CD8-positive, alpha-beta memory T cell (primary cell): ENCODE data around the gene ACOX1. TPM values are rescaled to one million over a fixed set of nuclear protein-coding genes. Genes with fewer than 3 reads are reported as not detected.
"Not testable (repeated sequence)": the region's sequence is repeated elsewhere in the genome, so short reads cannot be mapped to it uniquely, and the experiment has no call there.

ENCODE experiments used
- CTCF ChIA-PET: fragments of 350-600 bp; sonication (Branson Sonifier 250); formaldehyde crosslinking; loops from one replicate; lab custom pipeline; 2021; ENCODE audit warnings: antibody characterized with exemption; lab: Charles Lee
- POLR2A ChIA-PET: fragments of 350-600 bp; sonication (Branson Sonifier 250); formaldehyde crosslinking; loops from one replicate; lab custom pipeline; 2021; ENCODE audit warnings: antibody characterized with exemption; lab: Charles Lee
- DNase-seq, 5 donors: peaks; one replicate each; pipeline versions ENCODE4 v3.0.0 to v3.0.0-alpha.2; 2020 to 2022; ENCODE audit warnings: mixed read lengths in 1 of 5
- H3K27ac ChIP-seq: one replicate; pipeline ENCODE4 v1.7.0; 2013; ENCODE audit warnings: low read depth, mild to moderate bottlenecking, low read length, moderate library complexity
- H3K27me3 ChIP-seq: 2 replicates; pipeline ENCODE4 v1.7.0; 2013; ENCODE audit warnings: low read length, mild to moderate bottlenecking; ENCODE audit not compliant: insufficient read depth, poor library complexity, severe bottlenecking
- H3K36me3 ChIP-seq: 2 replicates; pipeline ENCODE4 v1.7.0; 2013; ENCODE audit warnings: mild to moderate bottlenecking, low read length, moderate library complexity; ENCODE audit not compliant: insufficient read depth
- H3K4me1 ChIP-seq: 2 replicates; pipeline ENCODE4 v1.7.0; 2013; ENCODE audit warnings: mild to moderate bottlenecking, low read length, moderate library complexity; ENCODE audit not compliant: insufficient read depth
- H3K4me3 ChIP-seq: 2 replicates; pipeline ENCODE4 v1.7.0; 2013; ENCODE audit warnings: mild to moderate bottlenecking, low read length
- H3K9me3 ChIP-seq: 2 replicates; pipeline ENCODE4 v1.7.0; 2013; ENCODE audit warnings: mild to moderate bottlenecking, low read length
- H3K27ac Mint-ChIP-seq, 8 donors: one replicate each; pipeline ENCODE4 v1.8.0; 2020 to 2021; ENCODE audit warnings: mixed read lengths in 8 of 8, mild to moderate bottlenecking in 6 of 8, inconsistent platforms in 3 of 8, moderate library complexity in 3 of 8
- H3K27me3 Mint-ChIP-seq, 2 donors: one replicate each; pipeline ENCODE4 v1.8.0; 2020 to 2021; ENCODE audit warnings: mixed read lengths in 2 of 2, mild to moderate bottlenecking in 1 of 2, moderate library complexity in 1 of 2
- H3K36me3 Mint-ChIP-seq, 3 donors: one replicate each; pipeline ENCODE4 v1.8.0; 2020 to 2021; ENCODE audit warnings: mixed read lengths in 3 of 3, inconsistent platforms in 1 of 3, mild to moderate bottlenecking in 1 of 3
- H3K4me1 Mint-ChIP-seq, 3 donors: one replicate each; pipeline ENCODE4 v1.8.0; 2020 to 2021; ENCODE audit warnings: mixed read lengths in 3 of 3, inconsistent platforms in 1 of 3, mild to moderate bottlenecking in 1 of 3
- H3K4me3 Mint-ChIP-seq, 7 donors: one replicate each; pipeline ENCODE4 v1.8.0; 2020 to 2021; ENCODE audit warnings: mixed read lengths in 7 of 7, mild to moderate bottlenecking in 6 of 7, moderate library complexity in 4 of 7, inconsistent platforms in 2 of 7
- H3K9me3 Mint-ChIP-seq, 5 donors: one replicate each; pipeline ENCODE4 v1.8.0; 2020 to 2022; ENCODE audit warnings: mixed read lengths in 5 of 5, mild to moderate bottlenecking in 3 of 5, moderate library complexity in 2 of 5, inconsistent platforms in 1 of 5
- polyA plus RNA-seq: library from polyadenylated mRNA; unstranded; fragments of 300-500 nt; fragmentation: Illumina TruSeq; gene quantifications from one replicate; pipeline ENCODE4 v1.2.3, GENCODE V29; 2021
- total RNA-seq, 2 experiments: library from RNA; stranded (reverse); gene quantifications; one replicate each; pipeline ENCODE4 v1.2.3, GENCODE V29; 2021

Gene ACOX1
- total and polyA plus RNA-seq, 3 experiments from 2014 or later, result 15.8 to 36.1 (median 35.1) TPM

DNA sequence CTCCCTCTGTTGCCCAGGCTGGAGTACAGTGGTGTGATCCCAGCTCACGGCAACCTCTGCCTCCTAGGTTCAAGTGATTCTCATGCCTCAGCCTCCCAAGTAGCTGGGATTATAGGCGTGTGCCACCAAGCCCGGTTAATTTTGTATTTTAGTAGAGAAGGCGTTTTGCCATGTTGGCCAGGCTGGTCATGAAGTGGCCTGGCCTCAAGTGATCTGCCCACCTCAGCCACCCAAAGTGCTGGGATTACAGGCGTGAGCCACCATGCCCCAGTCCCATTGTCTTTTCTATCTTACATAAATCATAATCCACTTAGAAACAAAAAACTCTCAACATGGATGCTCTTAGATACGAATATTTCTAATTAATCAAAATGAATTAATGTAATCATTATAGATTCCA is 3.8 kb downstream of the ACOX1 start:
- H3K9me3 ChIP-seq, H3K27ac ChIP-seq, H3K27me3 ChIP-seq, H3K27me3 Mint-ChIP-seq, CTCF ChIA-PET, POLR2A ChIA-PET, H3K4me3 ChIP-seq, H3K9me3 Mint-ChIP-seq, H3K36me3 ChIP-seq, DNase-seq: not testable (repeated sequence)
- H3K27ac Mint-ChIP-seq, result peak overlapping the region in 1 of 8 donors; percentile 67
- peaks cover 38 to 72% (median 68%) of the 10 kb centered on the region in 3 donors for H3K4me1 Mint-ChIP-seq
- H3K4me3 Mint-ChIP-seq, result peak overlapping the region in 1 of 7 donors; percentile 48
- H3K36me3 Mint-ChIP-seq, result peaks cover 0 to 56% (median 4%) of the 10 kb centered on the region in 3 donors
- peaks cover 20% of the 10 kb centered on the region for H3K4me1 ChIP-seq

DNA sequence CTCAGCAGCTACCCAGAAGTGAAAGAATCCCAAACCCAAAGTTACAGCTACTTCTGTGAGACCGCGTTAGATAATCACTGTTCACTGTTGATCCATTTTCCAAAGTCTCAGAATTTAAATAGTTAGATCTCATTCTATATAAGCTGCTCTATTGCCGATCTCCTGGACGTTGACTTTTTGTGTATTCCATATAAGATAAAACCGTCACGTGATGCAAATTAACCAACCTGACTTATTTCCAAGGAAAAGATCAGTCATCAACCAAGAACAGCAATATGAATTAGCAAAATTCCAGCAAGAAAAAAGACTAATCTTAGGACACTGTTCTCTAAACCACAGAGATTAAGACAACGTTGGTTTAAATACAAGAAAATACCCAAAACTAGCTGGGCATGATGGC is 8.3 kb downstream of the ACOX1 start:
- Histone ChIP-seq H3K27ac (no peak overlapping the region), H3K36me3 (no peaks in the 10 kb centered on the region), H3K27me3 (no peaks in the 10 kb centered on the region), H3K9me3 (no peaks in the 10 kb centered on the region), H3K4me3 (no peak overlapping the region), H3K4me1 (peaks cover 2% of the 10 kb centered on the region)
- CTCF ChIA-PET, result interaction anchor here (2.0 kb wide), 1 partner anchor 217 kb away, joined by 4 read pairs; no protein-coding TSS in a partner anchor
- Mint-ChIP-seq H3K36me3 (peaks cover 0 to 40% (median 8%) of the 10 kb centered on the region in 3 donors), H3K4me1 (peaks cover 19 to 44% (median 40%) of the 10 kb centered on the region in 3 donors), H3K9me3 (no peaks in the 10 kb centered on the region), H3K27ac (peak overlapping the region in 3 of 8 donors; percentile 39 to 42 (median 41)), H3K4me3 (no peak overlapping the region), H3K27me3 (no peaks in the 10 kb centered on the region)
- POLR2A ChIA-PET, result interaction anchor here (0.6 kb wide), 1 partner anchor 130 kb away, joined by 3 read pairs; no protein-coding TSS in a partner anchor
- no peak for DNase-seq

DNA sequence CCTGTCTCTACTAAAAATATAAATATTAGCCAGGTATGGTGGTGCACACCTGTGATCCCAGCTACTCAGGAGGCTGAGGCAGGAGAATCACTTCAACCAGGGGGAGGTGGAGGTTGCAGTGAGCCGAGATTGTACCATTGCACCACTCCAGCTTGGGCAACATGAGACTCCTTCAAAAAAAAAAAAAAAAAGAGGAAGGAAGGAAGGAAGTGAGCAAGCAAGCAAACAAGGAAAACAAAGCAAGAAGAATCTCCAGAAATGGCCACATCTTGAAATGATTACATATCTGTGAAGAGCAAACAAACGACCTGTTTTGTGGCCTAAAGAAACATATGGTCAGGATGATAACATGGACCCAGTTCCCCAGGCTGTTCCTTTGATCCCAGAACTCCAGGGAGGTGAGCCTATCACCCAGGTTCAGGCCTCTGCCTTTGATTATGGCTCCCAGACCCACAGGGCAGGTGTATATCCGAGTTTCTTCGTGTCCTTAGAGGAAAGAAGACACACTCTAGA is 8.9 kb downstream of the ACOX1 start:
- H3K9me3 Mint-ChIP-seq, result no peaks in the 10 kb centered on the region
- H3K36me3 ChIP-seq, result no peaks in the 10 kb centered on the region
- H3K27me3 ChIP-seq, result no peaks in the 10 kb centered on the region
- peak overlapping the region in 1 of 7 donors; percentile 42 for H3K4me3 Mint-ChIP-seq
- ChIA-PET POLR2A (interaction anchor here (0.6 kb wide), 1 partner anchor 130 kb away, joined by 3 read pairs; no protein-coding TSS in a partner anchor), CTCF (interaction anchor here (1.6 to 2.0 kb wide), 2 partner anchors 14 to 216 kb away, joined by 4 to 6 read pairs; no protein-coding TSS in a partner anchor)
- H3K36me3 Mint-ChIP-seq, result peaks cover 0 to 40% (median 8%) of the 10 kb centered on the region in 3 donors
- no peak overlapping the region for H3K4me3 ChIP-seq
- H3K27ac ChIP-seq, result no peak overlapping the region
- peak overlapping the region in 2 of 8 donors; percentile 39 to 78 for H3K27ac Mint-ChIP-seq
- no peak for DNase-seq
- H3K27me3 Mint-ChIP-seq, result no peaks in the 10 kb centered on the region
- H3K9me3 ChIP-seq, result no peaks in the 10 kb centered on the region
- peaks cover 17 to 38% (median 38%) of the 10 kb centered on the region in 3 donors for H3K4me1 Mint-ChIP-seq
- no peaks in the 10 kb centered on the region for H3K4me1 ChIP-seq

DNA sequence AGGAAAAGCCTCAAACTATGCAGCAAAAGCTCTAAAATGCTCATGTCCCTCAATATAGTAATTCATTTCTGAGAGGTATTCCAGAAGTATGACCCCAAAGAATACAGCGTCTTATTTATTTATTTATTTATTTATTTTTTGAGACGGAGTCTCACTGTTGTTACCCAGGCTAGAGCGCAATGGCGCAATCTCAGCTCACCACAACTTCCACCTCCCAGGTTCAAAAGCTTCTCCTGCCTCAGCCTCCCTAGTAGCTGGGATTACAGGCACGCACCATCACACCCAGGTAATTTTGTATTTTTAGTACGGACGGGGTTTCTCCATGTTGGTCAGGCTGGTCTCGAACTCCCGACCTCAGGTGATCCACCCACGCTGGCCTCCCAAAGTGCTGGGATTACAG is 9.9 kb downstream of the ACOX1 start:
- POLR2A ChIA-PET, H3K4me3 Mint-ChIP-seq, H3K9me3 ChIP-seq, H3K9me3 Mint-ChIP-seq, H3K27me3 ChIP-seq, H3K27me3 Mint-ChIP-seq, DNase-seq, H3K4me1 ChIP-seq, H3K36me3 ChIP-seq, H3K27ac Mint-ChIP-seq, H3K4me3 ChIP-seq, H3K27ac ChIP-seq: not testable (repeated sequence)
- Mint-ChIP-seq H3K4me1 (peaks cover 14 to 40% (median 32%) of the 10 kb centered on the region in 3 donors), H3K36me3 (peaks cover 0 to 37% (median 9%) of the 10 kb centered on the region in 3 donors)
- CTCF ChIA-PET, result interaction anchor here (1.6 kb wide), 1 partner anchor 15 kb away, joined by 6 read pairs; no protein-coding TSS in a partner anchor

DNA sequence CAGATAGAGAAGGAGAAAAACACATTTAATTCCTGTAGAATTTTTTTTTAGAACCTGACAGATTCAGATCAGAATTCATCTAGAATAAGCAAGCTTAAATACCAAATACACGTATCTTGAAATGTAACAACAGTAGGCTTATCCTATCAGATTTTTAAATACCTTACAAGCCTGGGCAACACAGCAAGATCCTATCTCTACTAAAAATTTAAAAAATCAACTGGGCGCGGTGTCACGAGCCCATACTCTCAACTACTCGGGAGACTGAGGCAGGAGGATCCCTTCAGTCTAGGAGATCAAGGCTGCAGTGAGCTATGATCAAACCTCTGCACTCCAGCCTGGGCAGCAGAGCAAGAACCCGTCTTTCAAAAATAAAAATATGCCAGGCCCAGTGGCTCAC is 13.5 kb downstream of the ACOX1 start:
- Histone ChIP-seq H3K4me3 (no peak overlapping the region), H3K27ac (no peak overlapping the region), H3K36me3 (no peaks in the 10 kb centered on the region), H3K9me3 (no peaks in the 10 kb centered on the region), H3K27me3 (no peaks in the 10 kb centered on the region), H3K4me1 (no peaks in the 10 kb centered on the region)
- Mint-ChIP-seq H3K36me3 (peaks cover 0 to 19% (median 11%) of the 10 kb centered on the region in 3 donors), H3K4me1 (peaks cover 10 to 25% (median 20%) of the 10 kb centered on the region in 3 donors), H3K4me3 (no peak overlapping the region), H3K9me3 (no peaks in the 10 kb centered on the region), H3K27me3 (no peaks in the 10 kb centered on the region), H3K27ac (peak overlapping the region in 1 of 8 donors; percentile 74)
- ChIA-PET CTCF (interaction anchor here (1.4 kb wide), 1 partner anchor 49 kb away, joined by 4 read pairs; no protein-coding TSS in a partner anchor), POLR2A (interaction anchor here (0.7 kb wide), 1 partner anchor 68 kb away, joined by 5 read pairs; no protein-coding TSS in a partner anchor)
- DNase-seq, result no peak

DNA sequence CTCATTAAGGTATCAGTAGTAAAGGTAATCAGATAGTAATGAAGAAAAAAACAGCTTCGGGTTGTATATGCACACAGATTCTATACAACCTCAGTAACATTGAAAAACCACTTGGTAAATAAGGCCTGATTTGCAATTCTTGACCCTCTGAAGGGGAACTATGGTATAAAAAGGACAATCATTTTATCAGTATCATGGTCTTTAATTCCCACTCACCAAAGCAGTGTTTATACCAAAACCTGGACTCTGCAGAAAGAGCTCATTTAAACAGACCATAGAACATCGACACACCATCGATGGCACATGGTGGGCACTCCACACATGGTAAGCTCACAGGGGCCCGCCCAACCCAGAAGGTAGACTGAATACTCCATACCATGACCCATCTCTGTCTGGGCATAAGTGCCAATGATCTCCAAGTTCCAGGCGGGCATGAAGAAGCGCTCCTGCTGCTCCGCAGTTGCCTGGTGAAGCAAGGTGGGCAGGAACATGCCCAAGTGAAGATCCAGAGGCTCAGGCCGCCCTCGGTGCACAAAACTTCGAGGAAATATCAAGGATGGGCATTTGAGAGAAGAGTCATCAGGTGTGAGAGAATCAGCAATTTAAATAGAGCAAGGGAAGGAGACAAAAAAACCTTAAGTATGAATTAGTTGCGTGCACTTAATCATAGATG is 19.0 kb downstream of the ACOX1 start:
- Histone ChIP-seq H3K4me3 (no peak overlapping the region), H3K27ac (no peak overlapping the region), H3K27me3 (no peaks in the 10 kb centered on the region), H3K4me1 (no peaks in the 10 kb centered on the region), H3K36me3 (peaks cover 9% of the 10 kb centered on the region), H3K9me3 (no peaks in the 10 kb centered on the region)
- Mint-ChIP-seq H3K27me3 (no peaks in the 10 kb centered on the region), H3K27ac (no peak overlapping the region), H3K4me3 (no peak overlapping the region), H3K9me3 (no peaks in the 10 kb centered on the region), H3K36me3 (peaks cover 0 to 40% (median 7%) of the 10 kb centered on the region in 3 donors), H3K4me1 (peaks cover 4 to 25% (median 24%) of the 10 kb centered on the region in 3 donors)
- ChIA-PET POLR2A (no interaction called here), CTCF (interaction anchor here (1.0 kb wide), 1 partner anchor 54 kb away, joined by 3 read pairs; no protein-coding TSS in a partner anchor)
- no peak for DNase-seq

DNA sequence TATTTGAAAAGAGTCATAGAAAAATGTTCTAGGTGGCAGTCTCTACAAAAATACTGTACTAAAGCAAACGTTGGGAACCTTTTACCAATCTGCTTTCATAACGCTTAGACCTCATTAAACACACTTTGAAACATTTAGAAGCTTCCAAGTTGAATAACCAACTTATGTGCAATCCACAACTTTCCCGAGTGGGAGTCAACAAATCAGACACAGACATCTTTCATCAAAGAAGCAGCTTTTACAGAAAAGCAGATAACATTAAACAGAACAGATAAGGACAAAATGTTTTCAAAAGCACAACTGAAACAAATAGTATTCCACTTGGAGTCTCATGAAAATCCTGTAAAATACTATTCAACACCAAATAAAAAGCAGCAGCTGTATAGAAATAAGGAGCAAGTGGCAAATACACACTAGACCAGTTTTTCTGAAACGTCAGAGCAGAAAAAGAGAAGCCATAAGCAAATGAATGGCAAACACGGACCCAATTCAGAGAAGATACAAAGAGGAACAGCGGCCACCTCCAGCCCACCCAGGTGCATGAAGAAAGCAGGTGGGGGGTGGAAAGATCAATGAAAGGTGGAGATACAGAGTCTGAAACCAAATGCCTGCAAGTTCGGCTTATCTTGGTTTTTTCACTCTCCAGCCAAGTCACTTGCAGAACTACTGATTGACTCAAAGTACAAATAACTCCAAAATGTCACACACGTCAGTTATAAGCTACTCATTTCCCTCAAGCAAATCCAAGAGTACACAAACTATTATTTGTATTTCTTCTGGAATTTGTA is 19.7 kb downstream of the ACOX1 start:
- ChIA-PET POLR2A (no interaction called here), CTCF (interaction anchor here (1.0 kb wide), 1 partner anchor 54 kb away, joined by 3 read pairs; no protein-coding TSS in a partner anchor)
- Mint-ChIP-seq H3K4me3 (no peak overlapping the region), H3K4me1 (peaks cover 2 to 25% (median 18%) of the 10 kb centered on the region in 3 donors), H3K27me3 (no peaks in the 10 kb centered on the region), H3K9me3 (no peaks in the 10 kb centered on the region), H3K36me3 (peaks cover 0 to 41% (median 5%) of the 10 kb centered on the region in 3 donors), H3K27ac (peak overlapping the region in 1 of 8 donors; percentile 0)
- Histone ChIP-seq H3K36me3 (peaks cover 12% of the 10 kb centered on the region), H3K27me3 (no peaks in the 10 kb centered on the region), H3K4me1 (no peaks in the 10 kb centered on the region), H3K27ac (no peak overlapping the region), H3K4me3 (no peak overlapping the region), H3K9me3 (no peaks in the 10 kb centered on the region)
- DNase-seq, result no peak
